GM19238 (cell line): ENCODE measurements around the gene NGB.
"Not testable (repeated sequence)": the region's sequence is repeated elsewhere in the genome, so short reads cannot be mapped to it uniquely, and the experiment has no call there.

Source experiments
- DNase-seq: peaks from one replicate; pipeline ENCODE4 v3.0.0; 2011; ENCODE audit warnings: low spot score; ENCODE audit not compliant: insufficient read length

The NGB gene

DNA sequence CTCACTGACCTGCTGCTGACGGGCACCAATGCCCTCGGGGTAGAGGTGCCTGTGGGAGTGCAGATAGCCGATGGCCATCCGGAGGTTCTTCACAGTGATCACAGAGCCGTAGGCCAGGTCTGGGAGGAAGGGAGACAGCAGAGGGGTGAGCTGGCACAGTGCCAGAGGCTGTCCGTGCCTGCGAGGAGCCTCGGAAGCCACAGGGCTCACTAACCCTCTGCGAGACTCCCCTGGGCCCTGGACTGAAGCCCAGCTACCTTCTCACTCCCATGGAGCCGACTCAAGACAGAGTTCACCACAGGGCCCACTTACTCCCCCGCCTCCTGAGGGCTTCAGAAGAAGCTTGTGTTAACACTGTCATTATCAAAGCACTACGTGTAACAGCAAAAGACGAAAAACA lies 25.1 kb upstream of the NGB start:
- no peak for DNase-seq

DNA sequence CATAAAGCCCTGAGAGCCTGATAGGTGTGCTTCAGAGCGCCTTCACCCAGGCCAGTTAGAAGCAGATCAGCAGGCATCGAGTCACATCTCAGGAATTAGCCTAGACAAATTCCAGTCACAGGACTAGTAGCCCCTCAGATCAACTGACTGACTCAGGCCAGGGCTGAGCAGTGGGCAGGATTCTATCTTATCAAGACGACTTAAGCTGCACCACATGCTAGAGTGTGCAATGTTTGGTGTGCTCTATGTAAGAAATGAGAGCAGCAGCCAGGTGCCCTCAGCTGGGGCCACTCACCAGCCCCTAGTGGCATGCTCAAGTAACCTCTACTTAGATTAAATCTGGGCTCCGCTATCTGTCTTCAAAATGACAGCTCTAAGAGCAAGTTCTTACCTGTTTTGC lies 19.7 kb upstream of the NGB start:
- no peak for DNase-seq

DNA sequence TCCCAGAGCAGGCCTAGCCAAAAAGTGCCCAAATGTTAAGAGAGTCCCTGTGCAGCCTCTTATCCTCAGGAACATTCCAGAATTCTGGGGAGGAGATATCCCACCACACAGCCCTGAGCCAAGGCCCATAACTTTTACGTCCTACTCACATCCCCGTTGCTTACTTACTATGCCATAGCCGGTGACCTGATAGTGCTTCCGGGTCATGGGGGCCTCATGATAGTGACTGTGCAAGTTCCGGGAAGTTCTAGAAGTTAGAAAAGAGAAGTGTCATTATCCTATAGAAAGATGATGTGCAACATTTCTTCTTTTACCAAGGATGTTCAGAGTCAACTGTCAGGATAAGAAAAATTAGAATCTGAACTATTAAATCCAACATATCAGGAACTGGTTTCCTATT lies 15.6 kb upstream of the NGB start:
- no peak for DNase-seq

DNA sequence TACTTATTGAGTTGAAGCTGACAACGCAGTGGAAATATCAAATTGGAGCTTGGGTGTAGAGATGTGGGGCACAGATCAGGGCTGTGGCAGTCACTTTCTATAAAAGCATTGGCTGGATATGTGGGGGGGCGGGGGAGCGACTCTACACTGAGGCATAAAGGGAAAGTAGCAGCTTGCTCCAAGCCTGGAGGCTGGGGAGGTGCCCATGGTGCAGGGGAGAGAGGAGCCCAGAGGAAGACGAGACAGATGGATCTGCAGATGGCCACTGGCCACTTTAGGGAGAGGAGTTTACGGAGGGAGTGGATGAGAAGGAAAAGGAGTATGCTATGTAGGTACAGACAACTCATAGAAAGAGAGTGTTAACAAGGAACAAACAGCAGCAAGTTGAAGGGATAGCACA lies 13.5 kb upstream of the NGB start:
- no peak for DNase-seq

DNA sequence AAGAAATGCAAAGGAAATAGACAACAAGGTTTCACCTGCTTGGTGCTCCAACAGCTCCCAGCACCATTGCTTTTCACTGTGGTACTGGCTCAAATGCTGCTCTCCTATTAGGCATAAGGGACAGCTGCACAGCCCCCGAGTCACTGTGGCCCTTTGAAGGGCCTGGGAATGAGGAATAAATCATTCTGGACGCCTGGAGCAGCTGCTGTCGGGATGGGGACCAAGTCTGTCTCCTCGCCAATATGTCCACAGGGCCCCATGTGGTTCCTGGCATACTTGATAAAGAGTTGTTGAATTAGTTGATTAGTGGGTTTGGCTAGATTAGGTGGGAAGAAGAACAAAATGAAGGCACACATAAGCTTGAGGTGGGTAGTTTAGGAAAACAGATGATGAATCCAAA lies 13.1 kb upstream of the NGB start:
- no peak for DNase-seq

DNA sequence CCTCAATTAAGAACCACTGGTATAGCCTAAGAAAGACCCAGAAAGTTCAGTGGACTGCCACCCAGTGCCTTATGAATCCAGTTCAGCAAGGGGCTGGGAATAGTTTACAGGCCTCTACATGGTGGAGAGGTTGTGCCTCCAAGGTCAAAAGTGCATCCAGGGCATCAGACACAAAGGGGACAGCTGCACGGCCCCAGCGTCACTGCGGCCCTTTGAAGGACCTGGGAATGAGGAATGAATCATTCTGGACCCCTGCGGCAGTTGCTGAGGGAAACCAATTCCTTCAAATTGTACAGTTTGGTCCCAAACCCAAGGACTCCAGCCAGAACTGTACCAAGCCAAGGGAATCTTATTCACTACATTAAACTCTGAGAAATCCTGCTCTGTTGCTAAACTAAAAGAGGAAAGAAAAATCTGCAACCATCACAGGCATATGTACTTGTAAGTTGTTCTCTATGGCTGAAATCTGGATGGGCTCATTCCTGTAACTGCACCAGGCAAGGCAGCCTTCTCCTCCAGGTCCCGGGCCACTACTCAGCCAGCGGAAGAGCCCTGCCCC lies 10.9 kb upstream of the NGB start:
- no peak for DNase-seq

DNA sequence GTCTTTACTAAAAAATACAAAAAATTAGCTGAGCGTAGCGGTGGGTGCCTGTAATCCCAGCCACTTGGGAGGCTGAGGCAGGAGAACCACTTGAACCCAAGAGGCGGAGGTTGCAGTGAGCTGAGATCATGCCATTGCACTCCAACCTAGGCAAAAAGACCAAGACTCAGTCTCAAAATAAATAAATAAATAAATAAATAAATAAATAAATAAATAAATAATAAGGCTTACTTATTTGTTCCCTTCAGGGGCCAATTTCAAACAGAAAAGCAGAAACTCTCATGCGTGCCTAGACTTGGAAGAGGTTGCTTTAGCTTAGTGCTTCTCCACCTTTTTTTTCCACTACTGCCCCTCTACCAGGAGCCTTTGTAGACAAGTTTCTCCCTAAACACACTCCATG lies 9.9 kb upstream of the NGB start:
- not testable (repeated sequence) for DNase-seq

DNA sequence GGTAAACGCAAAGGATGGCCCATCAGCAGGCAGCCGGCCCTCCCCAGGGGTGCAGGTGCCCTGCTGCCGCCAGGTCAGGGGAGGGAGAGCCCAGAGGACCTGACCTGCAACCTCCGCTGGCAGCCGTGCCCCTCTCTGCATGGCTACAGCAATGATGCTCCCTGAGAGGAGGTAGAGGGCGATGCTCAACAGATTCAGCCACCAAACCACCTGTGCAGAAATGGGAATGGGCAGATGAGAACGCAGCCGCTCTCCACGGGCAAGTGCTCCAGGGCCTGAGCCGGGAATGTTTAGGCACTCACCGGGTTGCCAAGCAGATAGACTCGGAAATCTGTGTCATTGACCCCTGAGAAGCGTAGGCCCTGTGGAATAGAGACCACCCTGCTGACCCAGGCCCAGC lies 8.7 kb upstream of the NGB start:
- DNase-seq = no peak

DNA sequence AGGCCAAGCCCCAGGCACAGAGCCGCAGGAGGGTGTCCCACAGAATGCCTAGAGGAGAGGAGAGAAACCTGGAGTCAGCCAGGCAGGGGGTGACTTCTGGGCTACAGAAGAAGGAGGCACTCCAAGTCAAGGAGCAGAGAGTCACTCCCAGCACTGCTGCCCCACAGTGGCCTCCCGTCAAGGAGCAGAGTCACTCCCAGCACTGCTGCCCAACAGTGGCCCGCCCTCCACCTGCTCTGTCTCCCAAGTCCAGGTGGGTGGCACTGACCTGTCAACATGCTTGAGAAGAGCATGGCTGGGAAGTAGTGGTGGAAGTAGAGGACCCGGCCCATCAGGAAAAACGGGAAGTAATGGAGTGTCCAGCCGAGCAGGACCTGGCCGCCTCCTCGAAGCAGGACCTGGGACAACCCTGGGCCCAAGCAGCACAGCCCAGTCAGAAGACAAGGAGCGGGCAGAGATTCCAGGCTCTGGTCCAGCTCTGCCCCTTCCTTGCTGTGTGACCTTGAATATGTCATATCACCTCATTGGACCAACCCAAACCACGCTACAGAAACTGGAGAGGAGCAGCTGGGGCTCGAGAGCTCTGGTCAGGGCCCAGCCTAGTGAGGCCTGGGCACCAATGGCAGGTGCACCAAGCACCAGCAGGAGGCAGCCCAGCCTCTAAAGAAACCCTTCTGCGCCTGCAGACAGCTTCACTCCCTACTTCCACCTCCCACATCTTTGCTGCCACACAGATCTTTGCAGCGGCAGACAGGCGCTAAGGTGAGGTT lies 7.6 kb upstream of the NGB start:
- no peak for DNase-seq

DNA sequence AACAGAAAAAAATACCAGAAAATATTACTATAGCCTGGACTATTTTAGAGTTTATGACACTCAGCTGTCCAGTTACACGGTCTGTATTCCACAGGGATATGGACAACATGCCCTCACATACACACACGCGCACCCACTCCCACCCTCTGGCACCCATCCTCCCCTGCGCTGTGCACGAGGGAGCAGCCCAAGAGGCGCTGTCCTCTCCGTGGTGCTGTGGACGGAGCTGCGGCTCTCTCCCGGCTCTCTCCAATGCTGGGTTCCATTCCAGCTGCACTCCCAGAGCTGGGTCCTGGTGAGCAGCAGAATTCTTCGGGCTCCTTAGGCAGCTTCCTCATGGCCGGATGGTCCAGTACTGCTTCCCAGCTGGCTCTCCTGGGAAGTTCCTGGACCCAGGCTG lies 6.0 kb upstream of the NGB start:
- no peak for DNase-seq

DNA sequence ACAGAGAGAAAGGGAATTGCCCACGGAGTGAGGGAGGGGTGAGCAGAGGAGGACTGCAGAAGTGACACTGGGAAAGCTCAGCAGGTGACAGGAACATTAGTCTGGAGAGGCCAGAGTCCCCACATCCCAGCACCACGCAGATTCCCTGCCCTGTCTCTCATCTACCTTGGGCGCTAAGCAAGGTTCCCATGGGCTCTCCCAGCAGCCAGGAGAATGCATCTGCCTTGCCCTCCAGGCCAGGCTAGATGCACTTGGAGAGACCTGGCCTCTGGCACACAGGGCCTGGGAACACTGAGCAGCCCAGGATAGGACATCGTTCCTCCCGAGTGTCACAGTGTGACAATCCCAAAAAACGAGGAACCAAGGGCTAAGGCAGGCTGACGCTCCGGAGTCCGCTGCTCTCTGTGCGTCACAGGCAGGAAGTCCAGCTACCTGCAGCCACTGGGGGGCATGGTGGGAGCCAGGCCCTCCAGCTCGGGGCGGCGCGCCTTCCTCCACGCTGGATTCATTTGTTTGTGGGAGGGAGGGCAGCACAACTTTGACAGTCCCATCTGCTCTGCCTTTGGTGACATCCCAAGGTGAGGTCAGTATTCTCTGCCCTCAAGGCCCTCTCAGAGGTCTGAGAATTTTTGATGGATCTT lies 5.4 kb upstream of the NGB start:
- no peak for DNase-seq

DNA sequence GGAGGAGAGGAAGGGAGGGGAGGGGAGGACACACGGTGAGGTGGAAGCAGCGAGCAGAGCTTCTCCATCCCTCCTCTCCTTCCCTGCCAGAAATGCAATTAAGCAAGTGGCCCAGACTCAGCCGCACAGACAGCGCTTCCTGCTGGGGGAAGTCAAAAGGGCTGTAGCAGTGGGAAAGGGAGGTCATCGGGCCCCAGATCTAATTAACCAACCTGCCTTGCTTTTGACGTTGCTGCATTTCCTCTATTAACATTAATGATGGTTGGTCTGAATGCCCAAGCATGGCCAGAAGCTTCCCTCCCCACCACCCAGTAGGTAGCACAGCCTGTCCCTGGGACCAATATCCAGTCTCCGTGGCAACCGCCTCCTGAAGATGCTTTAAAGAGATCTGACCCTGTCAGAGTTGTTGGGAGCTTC lies 4.6 kb upstream of the NGB start:
- DNase-seq = no peak

DNA sequence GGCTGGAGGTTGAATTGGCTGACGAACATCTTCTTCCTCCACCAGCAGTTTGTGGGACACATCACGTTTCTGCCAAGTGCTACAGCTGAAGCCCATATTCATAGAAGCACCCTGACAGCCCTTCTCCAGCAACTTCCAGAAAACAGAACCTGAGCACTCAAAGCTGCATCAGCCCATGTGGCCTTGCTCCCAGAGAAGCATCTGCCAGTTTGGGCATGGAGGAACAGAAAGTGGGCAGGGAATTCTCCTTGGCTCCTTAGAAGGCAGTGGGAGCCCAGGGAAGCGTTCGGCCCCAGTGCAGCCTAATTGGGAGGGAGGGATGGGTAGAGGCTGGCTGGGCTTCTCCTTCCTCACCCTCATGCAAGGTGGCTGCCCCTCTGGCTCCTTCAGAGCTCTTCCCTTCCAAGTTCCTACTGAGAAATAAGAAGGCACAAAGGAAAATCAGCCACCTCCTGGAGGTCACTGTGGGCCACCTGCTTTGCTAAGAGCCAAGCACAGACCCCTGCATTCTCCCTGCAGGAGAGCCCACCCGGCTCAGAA lies 4.1 kb upstream of the NGB start:
- no peak for DNase-seq

DNA sequence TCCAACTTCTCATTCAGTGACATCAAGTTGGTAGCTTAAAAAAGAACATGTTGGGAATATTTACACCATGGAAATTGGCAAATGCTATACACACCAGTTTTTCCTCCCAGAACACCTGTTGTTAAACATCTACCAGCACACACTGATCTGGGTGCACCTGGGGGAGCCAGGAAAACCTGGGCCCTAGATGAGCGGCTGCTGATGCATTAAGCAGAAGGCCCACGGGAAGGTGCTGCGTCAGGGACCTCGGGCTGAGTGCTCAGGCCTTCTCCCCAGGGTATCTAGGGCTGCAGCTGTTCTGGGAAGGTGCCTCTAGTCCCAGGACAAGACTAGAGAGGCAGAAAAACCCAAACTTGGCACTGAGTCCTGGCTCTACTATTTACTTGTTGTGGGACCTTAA lies 2.8 kb upstream of the NGB start:
- no peak for DNase-seq

DNA sequence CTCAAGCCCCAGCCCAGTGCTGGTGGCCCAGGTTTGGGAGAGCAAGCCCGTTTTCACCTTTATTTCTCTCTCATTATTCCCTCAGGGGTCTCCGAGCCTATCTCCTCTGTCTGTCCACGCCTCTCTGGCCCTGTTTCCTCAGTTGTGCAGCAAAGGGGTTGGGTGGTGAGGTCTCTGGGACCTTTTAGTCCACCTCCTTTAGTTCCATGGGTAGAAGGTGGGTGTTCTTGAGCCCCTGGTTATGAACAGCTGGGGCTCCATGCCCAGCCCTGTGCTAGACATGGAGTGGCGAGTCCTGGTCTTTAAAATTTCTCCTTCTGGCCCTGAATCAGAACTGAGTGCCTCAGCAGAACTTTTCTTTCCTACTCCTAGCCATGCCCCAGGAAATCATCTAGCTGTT lies 1.3 kb upstream of the NGB start:
- DNase-seq = no peak

DNA sequence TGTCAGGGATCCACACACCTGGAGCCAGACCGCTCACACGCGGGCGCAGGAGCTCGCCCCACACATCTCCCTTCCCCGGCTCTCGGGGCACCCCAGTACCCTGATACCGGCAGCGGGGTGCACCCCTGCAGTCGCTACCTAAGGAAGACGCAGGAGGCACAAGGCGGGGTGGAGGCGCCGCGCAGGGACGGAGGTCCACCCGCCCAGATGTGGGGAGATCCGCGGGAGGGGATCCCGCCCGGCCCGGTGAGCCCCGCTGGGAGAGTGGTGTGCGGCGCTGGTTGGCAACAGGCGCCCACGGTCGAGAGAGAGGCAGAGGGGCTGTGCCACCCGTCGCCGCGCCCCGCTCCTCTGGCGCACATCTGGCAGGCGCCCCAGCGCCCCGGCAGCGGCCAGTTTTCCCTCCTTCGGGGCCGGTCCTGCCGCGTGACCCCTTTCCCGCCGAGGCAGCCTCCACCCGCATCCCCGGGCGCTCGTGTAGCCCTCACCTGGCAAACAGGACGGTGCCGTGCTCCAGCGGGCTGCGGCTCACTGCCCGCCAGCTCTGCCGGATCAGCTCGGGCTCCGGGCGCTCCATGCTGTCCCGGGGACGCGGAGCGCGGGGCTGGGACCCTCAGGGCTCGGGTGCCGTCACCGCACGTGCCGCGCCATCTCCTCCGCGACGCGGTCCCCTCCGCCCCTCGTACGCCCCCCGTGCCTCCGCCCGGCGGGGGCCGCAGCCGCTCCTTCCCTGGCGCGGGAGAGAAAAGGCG lies 469 bp downstream of the NGB start:
- DNase-seq = no peak

DNA sequence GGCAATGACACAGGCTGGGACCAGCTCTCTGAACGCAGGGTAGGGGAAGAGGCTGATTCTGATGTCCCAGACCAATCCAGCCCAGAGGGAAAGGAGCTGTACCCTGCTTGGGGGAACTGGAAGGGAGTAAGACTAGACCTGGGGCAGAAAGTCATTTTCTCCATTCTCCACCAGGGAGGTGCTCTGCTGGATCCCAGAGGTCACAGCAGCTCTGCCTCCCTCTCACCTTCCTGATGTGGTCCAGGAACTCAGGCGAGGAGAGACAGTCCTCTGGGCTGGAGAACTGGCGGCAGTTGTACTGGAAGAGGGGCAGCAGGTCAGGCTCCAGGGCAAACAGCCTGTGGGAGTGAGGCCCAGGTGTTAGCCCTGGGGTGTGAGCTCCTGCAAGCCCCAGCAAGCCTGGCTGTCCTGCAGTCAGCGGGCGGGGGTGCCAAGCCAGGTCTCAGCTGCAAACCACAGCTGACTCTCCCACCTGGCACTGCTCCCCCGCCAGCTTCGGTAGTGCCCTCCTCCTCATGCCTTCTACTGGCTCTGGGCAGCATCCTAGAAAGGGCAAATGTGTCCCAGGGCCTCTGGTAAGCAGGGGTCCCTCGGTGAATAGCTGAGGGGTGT lies 1.9 kb downstream of the NGB start:
- no peak for DNase-seq

DNA sequence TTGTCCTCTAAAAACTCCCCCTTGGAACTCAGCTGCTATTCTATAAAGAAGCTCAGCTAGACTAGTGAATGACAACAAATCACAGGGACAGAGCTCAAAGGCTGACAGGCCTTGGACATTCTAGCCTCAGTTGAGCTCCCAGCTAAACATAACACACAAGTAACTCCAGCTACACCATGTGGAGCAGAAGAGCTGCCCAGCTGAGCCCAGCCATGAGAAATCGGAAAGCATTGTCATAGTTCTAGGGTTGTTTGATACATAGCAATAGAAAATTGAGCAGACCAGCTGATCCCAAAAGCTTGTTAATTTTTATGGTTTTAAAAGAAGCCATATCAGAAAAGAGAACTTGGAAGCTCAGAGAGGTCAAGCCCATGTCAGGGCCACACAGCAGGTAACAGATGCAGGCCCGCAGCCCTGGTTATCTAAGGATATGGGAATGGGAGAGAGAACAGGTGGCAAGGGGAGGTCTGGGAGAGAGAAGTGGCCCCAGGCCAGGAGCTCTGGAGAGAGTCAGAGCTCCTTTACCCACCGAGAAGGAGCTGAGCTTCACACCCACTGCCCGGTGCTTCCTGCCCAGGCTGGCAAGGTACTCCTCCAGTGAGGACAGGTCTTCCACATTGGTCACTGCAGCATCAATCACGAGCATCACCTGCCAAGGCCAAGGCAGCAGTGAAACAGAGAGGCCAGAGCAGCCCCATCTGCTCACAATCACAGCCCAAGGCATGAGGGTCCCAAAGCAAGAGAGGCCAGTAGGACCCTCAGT lies 2.9 kb downstream of the NGB start:
- no peak for DNase-seq

DNA sequence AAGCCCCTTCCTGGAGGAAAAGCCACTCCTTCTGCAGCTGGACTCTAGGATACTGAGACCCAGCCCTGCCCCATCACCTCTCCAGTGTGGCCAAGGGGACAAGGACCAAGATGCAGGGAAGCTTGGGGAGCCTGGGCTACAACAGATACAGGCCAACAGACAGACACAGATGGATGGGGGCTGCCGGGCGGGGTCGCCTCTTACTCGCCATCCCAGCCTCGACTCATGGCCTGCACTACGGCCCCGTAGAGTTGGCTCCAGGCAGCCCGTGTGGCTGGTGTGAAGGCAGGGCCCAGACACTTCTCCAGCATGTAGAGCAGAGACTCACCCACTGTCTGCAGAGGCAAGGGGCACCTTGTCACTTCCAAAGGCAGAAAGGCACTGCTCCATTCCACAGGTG lies 4.7 kb downstream of the NGB start:
- no peak for DNase-seq

DNA sequence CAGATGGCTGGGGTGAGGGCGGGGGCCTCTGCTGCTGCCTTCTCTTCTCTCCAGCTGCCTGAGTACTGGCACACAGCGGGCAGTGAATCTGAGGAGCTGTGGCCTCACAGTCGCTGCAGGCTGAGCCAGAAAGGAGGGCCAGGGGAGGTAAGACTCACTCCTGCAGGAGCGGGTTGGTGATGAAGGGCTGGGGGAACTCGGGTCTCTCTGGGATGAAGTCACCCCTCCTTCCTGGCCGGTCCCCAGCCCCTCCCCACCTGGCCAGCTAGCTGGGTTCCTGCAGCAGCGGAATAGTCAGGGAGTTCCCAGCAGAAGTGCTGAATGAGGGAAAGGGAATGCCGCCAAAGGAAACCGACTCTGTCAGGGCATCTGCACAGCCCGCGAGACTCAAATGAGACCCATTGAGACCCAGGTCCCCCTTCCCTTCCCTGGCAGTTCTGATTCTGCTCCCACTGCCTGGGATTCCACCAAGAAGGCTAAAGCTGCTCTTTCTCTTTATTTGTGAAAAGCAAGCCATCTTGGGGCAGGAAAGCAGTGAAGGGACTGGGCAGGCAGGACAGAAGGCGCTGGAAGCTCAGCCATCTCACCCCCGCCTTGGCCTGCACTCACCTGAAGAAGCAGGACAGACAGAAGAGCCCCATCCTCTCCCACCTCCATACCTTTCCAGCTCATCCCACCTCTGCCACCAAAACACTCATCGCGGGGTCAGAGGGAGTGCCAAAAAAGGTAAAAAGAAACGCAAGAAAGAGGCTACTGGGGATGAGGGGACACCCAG lies 5.3 kb downstream of the NGB start:
- DNase-seq = no peak
